ENCODE measurements around the gene STXBP5L.
"Not testable (repeated sequence)": the region's sequence is repeated elsewhere in the genome, so short reads cannot be mapped to it uniquely, and the experiment has no call there.

STXBP5L gene

GRCh38 chr3:121398051-121398450 is 490.0 kb downstream of the STXBP5L start:
- not testable (repeated sequence) for H3K36me3 ChIP-seq (ENCODE audit: insufficient read depth); H3K4me1 ChIP-seq (ENCODE audit: low read depth, poor library complexity, severe bottlenecking); H3K79me2 ChIP-seq (ENCODE audit: insufficient read depth, low read depth); H3K4me3 ChIP-seq (IDR thresholded peaks at IDR 0.05; ENCODE audit: insufficient read depth, low read depth, low read length); H2AFZ ChIP-seq (ENCODE audit: low read depth); H3K4me2 ChIP-seq; H3K27me3 ChIP-seq (ENCODE audit: insufficient read depth, low read depth); H4K20me1 ChIP-seq (ENCODE audit: insufficient read depth); H3K9ac ChIP-seq; H3K27ac ChIP-seq

DNA sequence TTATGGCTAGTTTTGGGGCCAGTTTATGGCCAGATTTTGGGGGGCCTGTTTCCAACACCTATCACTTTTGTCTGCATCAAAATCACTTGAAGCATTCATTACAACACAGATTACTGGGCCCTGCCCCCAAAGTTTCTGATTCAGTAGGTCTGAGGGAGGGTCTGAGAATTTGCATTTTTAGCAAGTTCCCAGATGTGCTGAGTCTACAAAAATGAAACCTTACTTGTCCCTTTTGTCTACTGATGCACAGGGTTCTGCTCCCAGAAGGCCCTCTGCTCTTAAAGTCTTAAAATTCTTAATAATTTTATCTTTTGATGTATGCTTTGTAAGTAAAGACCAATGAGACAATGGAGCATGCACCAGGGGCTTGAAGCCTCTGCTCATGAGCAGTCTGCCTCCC is 491.8 kb downstream of the STXBP5L start:
- H3K4me1 ChIP-seq (ENCODE audit: low read depth, poor library complexity, severe bottlenecking): no peaks in the 10 kb centered on the region
- H3K9ac ChIP-seq: no peak overlapping the region
- H3K27ac ChIP-seq: no peak overlapping the region
- no peaks in the 10 kb centered on the region for H3K79me2 ChIP-seq (ENCODE audit: insufficient read depth, low read depth)
- no peaks in the 10 kb centered on the region for H3K36me3 ChIP-seq (ENCODE audit: insufficient read depth)
- no peaks in the 10 kb centered on the region for H4K20me1 ChIP-seq (ENCODE audit: insufficient read depth)
- H3K4me3 ChIP-seq (IDR thresholded peaks at IDR 0.05; ENCODE audit: insufficient read depth, low read depth, low read length): no peak overlapping the region
- H2AFZ ChIP-seq (ENCODE audit: low read depth): no peak overlapping the region
- TF ChIP-seq, protein P1, sequence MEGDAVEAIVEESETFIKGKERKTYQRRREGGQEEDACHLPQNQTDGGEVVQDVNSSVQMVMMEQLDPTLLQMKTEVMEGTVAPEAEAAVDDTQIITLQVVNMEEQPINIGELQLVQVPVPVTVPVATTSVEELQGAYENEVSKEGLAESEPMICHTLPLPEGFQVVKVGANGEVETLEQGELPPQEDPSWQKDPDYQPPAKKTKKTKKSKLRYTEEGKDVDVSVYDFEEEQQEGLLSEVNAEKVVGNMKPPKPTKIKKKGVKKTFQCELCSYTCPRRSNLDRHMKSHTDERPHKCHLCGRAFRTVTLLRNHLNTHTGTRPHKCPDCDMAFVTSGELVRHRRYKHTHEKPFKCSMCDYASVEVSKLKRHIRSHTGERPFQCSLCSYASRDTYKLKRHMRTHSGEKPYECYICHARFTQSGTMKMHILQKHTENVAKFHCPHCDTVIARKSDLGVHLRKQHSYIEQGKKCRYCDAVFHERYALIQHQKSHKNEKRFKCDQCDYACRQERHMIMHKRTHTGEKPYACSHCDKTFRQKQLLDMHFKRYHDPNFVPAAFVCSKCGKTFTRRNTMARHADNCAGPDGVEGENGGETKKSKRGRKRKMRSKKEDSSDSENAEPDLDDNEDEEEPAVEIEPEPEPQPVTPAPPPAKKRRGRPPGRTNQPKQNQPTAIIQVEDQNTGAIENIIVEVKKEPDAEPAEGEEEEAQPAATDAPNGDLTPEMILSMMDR (conservative IDR thresholded peaks at IDR 0.05; ENCODE audit: low read depth, low read length): no peak
- no peak overlapping the region for H3K4me2 ChIP-seq
- no peaks in the 10 kb centered on the region for H3K27me3 ChIP-seq (ENCODE audit: insufficient read depth, low read depth)

DNA sequence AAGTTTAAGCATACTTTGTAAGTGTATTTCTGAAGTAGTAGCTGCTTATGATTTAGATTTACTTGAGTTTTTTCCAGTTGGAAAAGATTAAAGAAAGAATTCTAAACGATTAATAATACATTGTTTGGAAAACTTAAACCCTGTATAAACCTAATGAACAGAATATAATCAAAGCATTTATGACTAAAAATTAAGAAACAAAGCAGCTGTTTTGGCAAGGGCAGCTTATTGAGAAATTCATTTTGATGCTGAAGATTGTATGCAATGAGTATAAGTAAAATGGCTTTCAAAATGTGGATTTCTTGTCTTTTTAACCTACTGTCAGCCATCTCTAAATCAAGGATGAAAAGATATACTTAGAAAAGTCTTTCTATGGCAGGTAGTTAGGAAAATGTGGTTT is 497.6 kb downstream of the STXBP5L start:
- Histone ChIP-seq H3K4me2 (no peak overlapping the region), H3K79me2 (ENCODE audit: insufficient read depth, low read depth) (no peaks in the 10 kb centered on the region), H3K4me3 (IDR thresholded peaks at IDR 0.05; ENCODE audit: insufficient read depth, low read depth, low read length) (no peak overlapping the region), H4K20me1 (ENCODE audit: insufficient read depth) (no peaks in the 10 kb centered on the region), H3K9ac (no peak overlapping the region), H3K27me3 (ENCODE audit: insufficient read depth, low read depth) (no peaks in the 10 kb centered on the region), H3K4me1 (ENCODE audit: low read depth, poor library complexity, severe bottlenecking) (no peaks in the 10 kb centered on the region), H3K36me3 (ENCODE audit: insufficient read depth) (no peaks in the 10 kb centered on the region), H2AFZ (ENCODE audit: low read depth) (no peak overlapping the region), H3K27ac (no peak overlapping the region)
- TF ChIP-seq, protein P1 (conservative IDR thresholded peaks at IDR 0.05; ENCODE audit: low read depth, low read length): no peak

- no peaks in the 10 kb centered on the region for H3K27me3 ChIP-seq (ENCODE audit: insufficient read depth, low read depth)
- no peaks in the 10 kb centered on the region for H3K79me2 ChIP-seq (ENCODE audit: insufficient read depth, low read depth)
- H3K4me3 ChIP-seq (IDR thresholded peaks at IDR 0.05; ENCODE audit: insufficient read depth, low read depth, low read length): no peak overlapping the region
- H3K4me2 ChIP-seq: no peak overlapping the region
- H3K9ac ChIP-seq: no peak overlapping the region
- no peaks in the 10 kb centered on the region for H4K20me1 ChIP-seq (ENCODE audit: insufficient read depth)
- no peaks in the 10 kb centered on the region for H3K36me3 ChIP-seq (ENCODE audit: insufficient read depth)
- no peaks in the 10 kb centered on the region for H3K4me1 ChIP-seq (ENCODE audit: low read depth, poor library complexity, severe bottlenecking)
- H3K27ac ChIP-seq: no peak overlapping the region
- no peak overlapping the region for H2AFZ ChIP-seq (ENCODE audit: low read depth)
- TF ChIP-seq, protein P1 (conservative IDR thresholded peaks at IDR 0.05; ENCODE audit: low read depth, low read length): no peak
These were observed 503.5 kb downstream of the STXBP5L start for GRCh38 chr3:121411523-121411922.

- no peaks in the 10 kb centered on the region for H3K27me3 ChIP-seq (ENCODE audit: insufficient read depth, low read depth)
These were observed 506.9 kb downstream of the STXBP5L start for GRCh38 chr3:121414924-121415323.

More at GRCh38 chr3:121414924-121415323, 506.9 kb downstream of the STXBP5L start:
- Histone ChIP-seq H3K79me2 (ENCODE audit: insufficient read depth, low read depth) (no peaks in the 10 kb centered on the region), H3K9ac (no peak overlapping the region), H4K20me1 (ENCODE audit: insufficient read depth) (no peaks in the 10 kb centered on the region), H3K4me1 (ENCODE audit: low read depth, poor library complexity, severe bottlenecking) (no peaks in the 10 kb centered on the region), H3K27ac (no peak overlapping the region), H3K4me2 (no peak overlapping the region), H3K36me3 (ENCODE audit: insufficient read depth) (no peaks in the 10 kb centered on the region), H3K4me3 (IDR thresholded peaks at IDR 0.05; ENCODE audit: insufficient read depth, low read depth, low read length) (no peak overlapping the region), H2AFZ (ENCODE audit: low read depth) (no peak overlapping the region)
- TF ChIP-seq, protein P1 (conservative IDR thresholded peaks at IDR 0.05; ENCODE audit: low read depth, low read length): no peak

All from KMS-11 (cell line).